Transverse colon (tissue), 3 donors: ENCODE measurements around the gene PRR16.

Experiments
- CTCF ChIP-seq, 5 experiments: fragments of 200-600 bp in 3 of 5; fragments of 450-650 bp in 2 of 5; sonication (generic) in 3 of 5; IDR thresholded peaks; 1 replicate in 2 of 5; 2 replicates in 3 of 5; pipeline ENCODE4 v1.5.1; 2016 to 2017; ENCODE audit warnings: antibody characterized with exemption in 5 of 5, inconsistent platforms in 3 of 5, mild to moderate bottlenecking in 2 of 5, moderate library complexity in 1 of 5
- POLR2A ChIP-seq: fragments of 450-650 bp; IDR thresholded peaks from one replicate; pipeline ENCODE4 v1.6.1; 2016; ENCODE audit warnings: antibody characterized with exemption, mild to moderate bottlenecking, moderate library complexity

- no peak for TF ChIP-seq CTCF (IDR thresholded peaks at IDR 0.05)
- no peak for TF ChIP-seq POLR2A
These were observed 67.1 kb downstream of the PRR16 start for GRCh38 chr5:120531215-120531614.
